WTC11 (cell line): ENCODE measurements around the gene GPR176.

Experiments
- JUN ChIP-seq: sonication (generic); formaldehyde crosslinking; IDR thresholded peaks from 2 replicates; pipeline ENCODE4 v1.8.0; 2023; ENCODE audit warnings: mild to moderate bottlenecking, missing genetic modification reagents
- NFE2L1 ChIP-seq: sonication (generic); formaldehyde crosslinking; IDR thresholded peaks from 2 replicates; pipeline ENCODE4 v1.8.1; 2023; ENCODE audit warnings: missing genetic modification reagents
- SP1 ChIP-seq: sonication (generic); formaldehyde crosslinking; conservative IDR thresholded peaks from 2 replicates; pipeline ENCODE4 v1.8.1; 2022; ENCODE audit warnings: missing genetic modification reagents
- ZNF121 ChIP-seq: sonication (generic); formaldehyde crosslinking; IDR thresholded peaks from 2 replicates; pipeline ENCODE4 v1.8.0; 2023; ENCODE audit warnings: missing genetic modification reagents
- ZNF138 ChIP-seq: sonication (generic); formaldehyde crosslinking; conservative IDR thresholded peaks from 2 replicates; pipeline ENCODE4 v1.8.1; 2022; ENCODE audit warnings: mild to moderate bottlenecking, moderate library complexity, missing genetic modification reagents
- TF ChIP-seq, protein P1 (sequence below): sonication (generic); formaldehyde crosslinking; IDR thresholded peaks from 2 replicates; pipeline ENCODE4 v1.8.1; 2022; ENCODE audit warnings: mild to moderate bottlenecking, missing genetic modification reagents, moderate library complexity, borderline replicate concordance
- TF ChIP-seq, protein P2 (sequence below): fragments of 200-600 bp; IDR thresholded peaks from 2 replicates; pipeline ENCODE4 v1.8.0; 2022; ENCODE audit warnings: antibody characterized with exemption

DNA sequence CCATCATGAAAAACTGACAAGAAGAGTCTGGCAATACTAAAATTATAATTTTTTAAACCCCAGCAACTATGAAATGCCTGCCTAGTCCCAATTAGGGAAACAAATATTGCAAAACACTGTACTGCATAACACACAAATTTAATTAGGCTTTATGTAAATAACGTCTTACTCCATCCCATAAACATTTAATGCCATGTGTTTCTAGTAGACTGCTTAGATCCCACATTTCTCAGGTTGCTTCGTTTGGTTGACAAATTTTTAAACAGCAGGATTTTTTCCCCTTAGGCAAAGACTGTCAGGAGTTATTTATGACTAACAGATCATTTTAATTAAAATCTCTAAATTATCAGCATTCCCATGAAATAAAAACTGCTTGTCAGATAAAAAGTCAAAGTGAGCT lies 43.7 kb upstream of the GPR176 start:
- no peak for TF ChIP-seq SP1 (CRISPR knock-in tag)
- no peak for TF ChIP-seq ZNF121 (CRISPR knock-in tag)
- TF ChIP-seq, protein P1, sequence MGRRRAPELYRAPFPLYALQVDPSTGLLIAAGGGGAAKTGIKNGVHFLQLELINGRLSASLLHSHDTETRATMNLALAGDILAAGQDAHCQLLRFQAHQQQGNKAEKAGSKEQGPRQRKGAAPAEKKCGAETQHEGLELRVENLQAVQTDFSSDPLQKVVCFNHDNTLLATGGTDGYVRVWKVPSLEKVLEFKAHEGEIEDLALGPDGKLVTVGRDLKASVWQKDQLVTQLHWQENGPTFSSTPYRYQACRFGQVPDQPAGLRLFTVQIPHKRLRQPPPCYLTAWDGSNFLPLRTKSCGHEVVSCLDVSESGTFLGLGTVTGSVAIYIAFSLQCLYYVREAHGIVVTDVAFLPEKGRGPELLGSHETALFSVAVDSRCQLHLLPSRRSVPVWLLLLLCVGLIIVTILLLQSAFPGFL (CRISPR knock-in tag): no peak
- no peak for TF ChIP-seq JUN (CRISPR knock-in tag)
- TF ChIP-seq ZNF138 (CRISPR knock-in tag): no peak
- no peak for TF ChIP-seq NFE2L1 (CRISPR knock-in tag)
- TF ChIP-seq, protein P2, sequence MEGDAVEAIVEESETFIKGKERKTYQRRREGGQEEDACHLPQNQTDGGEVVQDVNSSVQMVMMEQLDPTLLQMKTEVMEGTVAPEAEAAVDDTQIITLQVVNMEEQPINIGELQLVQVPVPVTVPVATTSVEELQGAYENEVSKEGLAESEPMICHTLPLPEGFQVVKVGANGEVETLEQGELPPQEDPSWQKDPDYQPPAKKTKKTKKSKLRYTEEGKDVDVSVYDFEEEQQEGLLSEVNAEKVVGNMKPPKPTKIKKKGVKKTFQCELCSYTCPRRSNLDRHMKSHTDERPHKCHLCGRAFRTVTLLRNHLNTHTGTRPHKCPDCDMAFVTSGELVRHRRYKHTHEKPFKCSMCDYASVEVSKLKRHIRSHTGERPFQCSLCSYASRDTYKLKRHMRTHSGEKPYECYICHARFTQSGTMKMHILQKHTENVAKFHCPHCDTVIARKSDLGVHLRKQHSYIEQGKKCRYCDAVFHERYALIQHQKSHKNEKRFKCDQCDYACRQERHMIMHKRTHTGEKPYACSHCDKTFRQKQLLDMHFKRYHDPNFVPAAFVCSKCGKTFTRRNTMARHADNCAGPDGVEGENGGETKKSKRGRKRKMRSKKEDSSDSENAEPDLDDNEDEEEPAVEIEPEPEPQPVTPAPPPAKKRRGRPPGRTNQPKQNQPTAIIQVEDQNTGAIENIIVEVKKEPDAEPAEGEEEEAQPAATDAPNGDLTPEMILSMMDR: no peak
